Right atrium auricular region (tissue), 2 donors: ENCODE results near the gene SLAMF1. TPM values are rescaled to one million over a fixed set of nuclear protein-coding genes. Genes with fewer than 3 reads are reported as not detected.
A peak's percentile ranks its signal among the peaks of the same experiment; 100 is the strongest.

Source experiments
- DNase-seq: peaks from one replicate; pipeline ENCODE4 v3.0.0-alpha.2; 2019; ENCODE audit warnings: low spot score
- H3K27ac ChIP-seq, 2 donors: fragments of 200-600 bp; sonication (generic); 1 replicate in 1 of 2; 2 replicates in 1 of 2; pipeline ENCODE4 v1.5.1; 2016 to 2019
- H3K27me3 ChIP-seq, 2 donors: fragments of 200-600 bp; sonication (generic); one replicate each; pipeline versions ENCODE4 v1.5.1 to v1.6.0; 2017 to 2019
- H3K36me3 ChIP-seq: fragments of 200-600 bp; sonication (generic); one replicate; pipeline ENCODE4 v1.5.1; 2016
- H3K4me1 ChIP-seq, 2 donors: fragments of 200-600 bp; sonication (generic); one replicate each; pipeline versions ENCODE4 v1.5.1 to v1.6.0; 2017 to 2019
- H3K4me3 ChIP-seq, 2 donors: fragments of 200-600 bp; sonication (generic); 1 replicate in 1 of 2; 2 replicates in 1 of 2; pipeline ENCODE4 v1.5.1; 2017 to 2019; ENCODE audit warnings: mild to moderate bottlenecking in 1 of 2, moderate library complexity in 1 of 2
- H3K9me3 ChIP-seq, 2 donors: fragments of 200-600 bp; sonication (generic); one replicate each; pipeline ENCODE4 v1.5.1; 2019
- total RNA-seq, 2 donors: library from RNA; depleted of rRNA; stranded (reverse); fragments of >200 nt; gene quantifications; one replicate each; pipeline ENCODE4 v1.1.0, GENCODE V29; 2016
- TF ChIP-seq, protein P1 (sequence below), 2 donors: fragments of 200-600 bp; sonication (generic); IDR thresholded peaks; one replicate each; pipeline ENCODE4 v1.5.1; 2019; ENCODE audit warnings: antibody characterized with exemption in 2 of 2

The SLAMF1 gene
- total RNA-seq, 2 donors from 2014 or later: 0.11 to 0.31 TPM

DNA sequence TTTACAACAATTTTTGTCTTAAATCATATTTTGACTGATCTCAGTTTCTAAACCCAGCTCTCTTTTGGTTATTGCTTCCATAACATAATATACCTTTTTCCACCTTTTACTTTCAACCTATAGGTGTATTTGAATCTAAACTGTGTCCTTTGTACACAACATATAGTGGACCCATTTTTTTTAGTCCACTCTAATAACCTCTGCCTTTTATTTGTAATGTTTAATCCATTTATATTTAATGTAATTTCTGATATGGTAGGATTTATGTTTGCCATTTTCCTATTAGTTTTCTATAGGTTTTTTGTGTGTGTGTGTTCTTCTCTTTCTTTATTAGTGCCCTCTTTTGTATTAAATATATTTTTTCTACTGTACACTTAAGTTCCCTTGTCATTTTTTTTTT, 22.4 kb upstream of the SLAMF1 start:
- H3K27ac ChIP-seq: no peak overlapping the region
- no peak for DNase-seq
- H3K9me3 ChIP-seq: peaks cover 0 to 17% of the 10 kb centered on the region in 2 donors
- H3K4me3 ChIP-seq: no peak overlapping the region
- peaks cover 0 to 8% of the 10 kb centered on the region in 2 donors for H3K4me1 ChIP-seq
- H3K36me3 ChIP-seq: no peaks in the 10 kb centered on the region
- H3K27me3 ChIP-seq: no peaks in the 10 kb centered on the region
- TF ChIP-seq, protein P1, sequence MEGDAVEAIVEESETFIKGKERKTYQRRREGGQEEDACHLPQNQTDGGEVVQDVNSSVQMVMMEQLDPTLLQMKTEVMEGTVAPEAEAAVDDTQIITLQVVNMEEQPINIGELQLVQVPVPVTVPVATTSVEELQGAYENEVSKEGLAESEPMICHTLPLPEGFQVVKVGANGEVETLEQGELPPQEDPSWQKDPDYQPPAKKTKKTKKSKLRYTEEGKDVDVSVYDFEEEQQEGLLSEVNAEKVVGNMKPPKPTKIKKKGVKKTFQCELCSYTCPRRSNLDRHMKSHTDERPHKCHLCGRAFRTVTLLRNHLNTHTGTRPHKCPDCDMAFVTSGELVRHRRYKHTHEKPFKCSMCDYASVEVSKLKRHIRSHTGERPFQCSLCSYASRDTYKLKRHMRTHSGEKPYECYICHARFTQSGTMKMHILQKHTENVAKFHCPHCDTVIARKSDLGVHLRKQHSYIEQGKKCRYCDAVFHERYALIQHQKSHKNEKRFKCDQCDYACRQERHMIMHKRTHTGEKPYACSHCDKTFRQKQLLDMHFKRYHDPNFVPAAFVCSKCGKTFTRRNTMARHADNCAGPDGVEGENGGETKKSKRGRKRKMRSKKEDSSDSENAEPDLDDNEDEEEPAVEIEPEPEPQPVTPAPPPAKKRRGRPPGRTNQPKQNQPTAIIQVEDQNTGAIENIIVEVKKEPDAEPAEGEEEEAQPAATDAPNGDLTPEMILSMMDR (IDR thresholded peaks at IDR 0.05): no peak

DNA sequence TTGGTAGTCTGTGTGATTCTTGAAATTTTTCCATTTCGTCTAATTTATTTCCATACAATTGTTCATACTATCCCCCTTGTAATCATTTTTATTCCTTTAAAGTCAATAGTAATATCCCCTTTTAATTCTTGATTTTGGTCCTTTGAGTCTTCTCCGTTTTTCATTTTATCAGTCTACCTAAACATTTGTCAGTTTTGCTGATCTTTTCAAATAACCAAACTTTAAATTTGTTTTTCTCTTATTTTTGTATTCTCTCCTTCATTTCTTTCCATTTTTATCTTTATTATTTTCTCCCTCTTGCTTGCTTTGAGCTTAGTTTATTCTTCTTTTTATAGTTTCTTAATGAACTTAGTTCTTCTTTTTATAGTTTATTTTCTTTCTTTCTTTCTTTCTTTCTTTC, 21.1 kb upstream of the SLAMF1 start:
- no peak overlapping the region for H3K4me3 ChIP-seq
- no peak for DNase-seq
- TF ChIP-seq, protein P1 (IDR thresholded peaks at IDR 0.05): no peak
- H3K4me1 ChIP-seq: peaks cover 0 to 8% of the 10 kb centered on the region in 2 donors
- H3K27me3 ChIP-seq: no peaks in the 10 kb centered on the region
- peaks cover 0 to 17% of the 10 kb centered on the region in 2 donors for H3K9me3 ChIP-seq
- no peak overlapping the region for H3K27ac ChIP-seq
- H3K36me3 ChIP-seq: no peaks in the 10 kb centered on the region

DNA sequence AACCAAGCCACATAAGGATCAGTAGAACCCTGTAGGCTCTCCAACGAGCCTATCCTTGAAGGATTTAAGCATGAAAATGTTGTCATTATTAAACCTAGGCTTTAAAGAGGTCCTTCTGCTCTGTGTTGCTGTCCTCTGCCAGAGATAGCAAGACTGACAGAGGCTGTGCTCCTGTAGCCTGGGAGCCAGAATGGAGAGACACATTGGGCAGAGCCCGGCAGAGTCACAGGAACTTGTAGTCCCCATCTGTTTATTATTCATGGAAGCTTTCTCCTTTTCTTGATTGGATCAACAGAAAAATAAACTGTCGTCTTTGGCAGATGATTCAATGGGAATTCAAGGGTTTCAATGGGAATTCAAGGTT, 19.2 kb upstream of the SLAMF1 start:
- DNase-seq: no peak
- H3K27me3 ChIP-seq: no peaks in the 10 kb centered on the region
- peak overlapping the region in 1 of 2 donors; percentile 44 for H3K27ac ChIP-seq
- no peaks in the 10 kb centered on the region for H3K36me3 ChIP-seq
- peaks cover 0 to 17% of the 10 kb centered on the region in 2 donors for H3K9me3 ChIP-seq
- TF ChIP-seq, protein P1 (IDR thresholded peaks at IDR 0.05): no peak
- H3K4me3 ChIP-seq: no peak overlapping the region
- H3K4me1 ChIP-seq: peaks cover 0 to 8% of the 10 kb centered on the region in 2 donors

DNA sequence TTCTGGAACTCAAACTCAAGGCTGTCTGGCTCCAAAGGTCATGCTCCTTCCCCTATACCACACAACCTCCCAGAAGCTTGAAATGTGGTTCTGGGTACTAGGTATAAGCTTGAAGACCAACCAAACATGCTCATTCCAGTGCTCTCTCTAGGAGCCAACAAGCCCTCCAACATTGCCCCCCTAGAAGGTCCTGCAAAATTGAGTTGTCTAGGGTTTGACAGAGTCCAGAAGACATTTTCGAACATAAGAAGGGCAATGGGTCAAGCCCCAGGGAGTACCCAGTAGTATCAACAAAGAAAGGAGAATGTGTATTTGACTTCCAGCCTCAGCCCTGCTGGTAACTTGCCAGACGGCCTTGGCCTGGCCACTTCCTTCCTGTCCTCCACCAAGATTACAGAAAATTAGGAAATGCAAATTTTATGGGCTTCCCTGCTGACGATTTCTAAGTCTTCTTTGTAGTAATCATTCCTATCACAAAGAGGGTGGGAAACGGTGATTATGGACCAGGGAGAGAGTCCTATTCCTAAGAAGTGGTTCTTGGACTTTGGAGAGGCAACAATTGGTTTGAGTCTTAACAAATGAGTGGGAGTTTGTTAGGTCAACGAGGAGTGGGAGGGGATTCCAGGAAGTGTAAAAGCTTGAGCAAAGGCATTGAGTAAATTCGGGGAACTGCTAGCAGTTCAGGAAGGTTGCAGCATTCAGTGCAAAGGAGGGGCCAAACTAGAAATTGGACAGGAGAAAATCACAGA, 18.7 kb upstream of the SLAMF1 start:
- Histone ChIP-seq H3K27me3 (no peaks in the 10 kb centered on the region), H3K36me3 (no peaks in the 10 kb centered on the region), H3K27ac (peak overlapping the region in 1 of 2 donors; percentile 44), H3K4me3 (no peak overlapping the region), H3K4me1 (peaks cover 0 to 8% of the 10 kb centered on the region in 2 donors), H3K9me3 (peaks cover 0 to 17% of the 10 kb centered on the region in 2 donors)
- TF ChIP-seq, protein P1 (IDR thresholded peaks at IDR 0.05): no peak
- DNase-seq: peak; percentile 73

DNA sequence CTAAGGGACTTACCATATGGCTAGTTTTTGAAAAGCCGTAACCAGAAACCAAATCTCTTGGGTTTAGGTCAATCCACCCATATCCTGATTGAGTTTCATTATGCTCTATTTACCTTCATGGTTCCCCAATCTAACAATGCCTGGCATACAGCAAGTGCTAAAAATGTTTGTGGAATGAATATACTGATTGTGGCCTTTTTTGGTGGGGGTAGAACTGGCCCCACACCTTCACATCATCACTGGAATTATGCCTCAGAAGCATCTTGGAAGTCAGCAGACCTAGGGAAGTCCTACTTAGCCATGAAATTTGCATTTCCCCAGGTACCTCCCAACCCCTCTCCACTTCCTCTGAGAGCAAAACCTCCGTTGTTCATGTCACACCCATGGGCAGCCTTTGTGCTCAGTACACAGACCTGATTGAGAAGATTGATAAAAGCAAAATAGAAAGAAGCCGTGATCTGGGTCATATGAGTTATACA, 17.8 kb upstream of the SLAMF1 start:
- no peak overlapping the region for H3K4me3 ChIP-seq
- no peak for DNase-seq
- peaks cover 0 to 13% of the 10 kb centered on the region in 2 donors for H3K9me3 ChIP-seq
- H3K27ac ChIP-seq: peak overlapping the region in 1 of 2 donors; percentile 8
- no peaks in the 10 kb centered on the region for H3K36me3 ChIP-seq
- TF ChIP-seq, protein P1 (IDR thresholded peaks at IDR 0.05): no peak
- no peaks in the 10 kb centered on the region for H3K27me3 ChIP-seq
- peaks cover 0 to 8% of the 10 kb centered on the region in 2 donors for H3K4me1 ChIP-seq
